HepG2 (cell line): ENCODE results near the gene GUCA2B. TPM values are rescaled to one million over a fixed set of nuclear protein-coding genes. Genes with fewer than 3 reads are reported as not detected.
A peak's percentile ranks its signal among the peaks of the same experiment; 100 is the strongest.

Experiments
- ATAC-seq: fragments of 200-7000 bp; cut with Tn5 transposase; 3 replicates; pipeline ENCODE4 v1.9.1; 2020; ENCODE audit warnings: mild to moderate bottlenecking, moderate library complexity
- BruUV-seq: library from RNA; stranded (reverse); fragments of 400-500 nt; replicated peaks from 2 replicates; lab custom pipeline; 2021; lab: Mats Ljungman, UMichigan
- CTCF ChIA-PET: fragments of 300-600 bp; formaldehyde crosslinking; extraction: SDS; loops from one replicate; lab custom pipeline; 2021; ENCODE audit warnings: low total read pairs, inconsistent platforms, low intra/inter-chr PET ratio; lab: Yijun Ruan, JAX
- POLR2A ChIA-PET: fragments of 350-600 bp; sonication (Branson Sonifier 250); formaldehyde crosslinking; loops from one replicate; lab custom pipeline; 2020; ENCODE audit warnings: antibody characterized with exemption, inconsistent platforms; lab: Yijun Ruan, JAX
- DNase-seq: peaks from one replicate; pipeline ENCODE4 v3.0.0-alpha.2; 2015; ENCODE audit warnings: low spot score
- FAIRE-seq: peaks from 3 replicates; lab custom pipeline; 2011; peaks lifted over from hg19 to GRCh38; lab: Jason Lieb, UNC
- H2AFZ ChIP-seq: one replicate; pipeline ENCODE4 v1.6.1; 2011; ENCODE audit warnings: low read length, inconsistent platforms
- H3K27ac ChIP-seq: fragments of 300-600 bp; 3 replicates; pipeline ENCODE4 v1.8.0; 2011; ENCODE audit warnings: mixed run types, mild to moderate bottlenecking, mixed read lengths, low read length, inconsistent platforms; ENCODE audit not compliant: insufficient read depth; ENCODE audit errors: extremely low read length
- H3K27me3 ChIP-seq, 2 experiments: fragments of 200-600 bp in 1 of 2; 2 replicates in 1 of 2; 3 replicates in 1 of 2; pipeline versions ENCODE4 v1.6.0 to v1.8.0; 2011; ENCODE audit warnings: low read length in 2 of 2, mild to moderate bottlenecking in 2 of 2, moderate library complexity in 2 of 2, inconsistent platforms in 1 of 2; ENCODE audit not compliant: insufficient read depth in 2 of 2, control insufficient read depth in 1 of 2
- H3K36me3 ChIP-seq, 2 experiments: fragments of 200-600 bp in 1 of 2; replicated peaks in 1 of 2; 2 replicates in 1 of 2; 3 replicates in 1 of 2; pipeline versions ENCODE4 v1.5.1 to v1.8.0; 2011; ENCODE audit warnings: low read length in 2 of 2, inconsistent platforms in 1 of 2; ENCODE audit not compliant: insufficient read depth in 2 of 2, control insufficient read depth in 1 of 2
- H3K4me1 ChIP-seq: 2 replicates; pipeline ENCODE4 v1.5.1; 2012; ENCODE audit warnings: low read length, inconsistent platforms; ENCODE audit not compliant: insufficient read depth
- H3K4me2 ChIP-seq: 2 replicates; pipeline ENCODE4 v1.6.0; 2011; ENCODE audit warnings: low read depth, low read length, inconsistent platforms
- H3K4me3 ChIP-seq, 3 experiments: fragments of 200-600 bp in 1 of 3; sonication (generic), shearing (Covaris generic) in 1 of 3; replicated peaks in 1 of 3; 2 replicates each; pipeline ENCODE4 v1.5.1; 2011 to 2016; ENCODE audit warnings: low read length in 3 of 3, inconsistent platforms in 2 of 3, low read depth in 2 of 3, mild to moderate bottlenecking in 2 of 3, control low read depth in 1 of 3, mixed read lengths in 1 of 3; ENCODE audit not compliant: insufficient read depth in 1 of 3
- H3K79me2 ChIP-seq: one replicate; pipeline ENCODE4 v1.6.1; 2011; ENCODE audit warnings: low read length, inconsistent platforms; ENCODE audit not compliant: insufficient read depth
- H3K9ac ChIP-seq: 2 replicates; pipeline ENCODE4 v1.6.0; 2011; ENCODE audit warnings: mild to moderate bottlenecking, low read depth, low read length, inconsistent platforms; ENCODE audit not compliant: insufficient read depth
- H3K9me3 ChIP-seq: 2 replicates; pipeline ENCODE4 v1.5.1; 2012; ENCODE audit warnings: mild to moderate bottlenecking, low read length
- H4K20me1 ChIP-seq: 2 replicates; pipeline ENCODE4 v1.6.0; 2011; ENCODE audit warnings: inconsistent platforms, mild to moderate bottlenecking, low read length, moderate library complexity; ENCODE audit not compliant: insufficient read depth
- HNRNPL ChIP-seq: fragments of 200-400 bp; formaldehyde crosslinking; IDR thresholded peaks from 2 replicates; pipeline ENCODE4 v1.6.1; 2017; ENCODE audit warnings: mild to moderate bottlenecking, low read depth, low read length
- MAFK ChIP-seq, 2 experiments: IDR thresholded peaks in 1 of 2; conservative IDR thresholded peaks in 1 of 2; 2 replicates each; pipeline ENCODE4 v1.6.1; 2011; ENCODE audit warnings: improper control_type of control experiment in 2 of 2, low read length in 2 of 2
- MYC ChIP-seq: sonication (generic); formaldehyde crosslinking; IDR thresholded peaks from 2 replicates; pipeline ENCODE4 v1.9.0; 2021; ENCODE audit warnings: missing genetic modification reagents, borderline replicate concordance
- NCOA2 ChIP-seq: sonication (generic); formaldehyde crosslinking; IDR thresholded peaks from 2 replicates; pipeline ENCODE4 v1.8.0; 2022; ENCODE audit warnings: inconsistent platforms
- ZNF430 ChIP-seq: sonication (generic); formaldehyde crosslinking; IDR thresholded peaks from 2 replicates; pipeline ENCODE4 v1.9.0; 2021; ENCODE audit warnings: mild to moderate bottlenecking, missing genetic modification reagents
- ZNF775 ChIP-seq: sonication (generic); formaldehyde crosslinking; IDR thresholded peaks from 2 replicates; pipeline ENCODE4 v1.4.0; 2020; ENCODE audit warnings: missing genetic modification reagents, mild to moderate bottlenecking, moderate library complexity, borderline replicate concordance
- WGBS: methylation state at CpG from one replicate; pipeline ENCODE4 v1.1.6; 2017; ENCODE audit warnings: low lambda C conversion rate; 5-methylcytosine and 5-hydroxymethylcytosine counted together
- in situ Hi-C: cut with HindIII; loops from 2 replicates; pipeline ENCODE4 v1.10.0; 2017; ENCODE audit warnings: low pct_unique_long_range_greater_than_20kb; ENCODE audit not compliant: extremely low pct_ligation_motif_present
- intact Hi-C: fragments of 100-400 bp; cut with micrococcal nuclease; formaldehyde crosslinking; loops from one replicate; pipeline ENCODE4 v1.10.0; 2022; ENCODE audit not compliant: unreplicated experiment
- polyA plus RNA-seq, 8 experiments: library from polyadenylated mRNA; depleted of rRNA in 3 of 8; stranded (reverse) in 7 of 8; unstranded in 1 of 8; fragments of >200 nt; fragmentation: Illumina TruSeq in 4 of 8; extraction: Trizol in 4 of 8; gene quantifications; 2 replicates each; pipeline versions ENCODE4 v1.2.1 to v1.2.3, GENCODE V29; 2011 to 2016; ENCODE audit warnings: low read depth in 4 of 8, missing spikeins in 1 of 8, mixed read lengths in 1 of 8; ENCODE audit not compliant: insufficient read depth in 1 of 8
- total RNA-seq, 5 experiments: library from RNA; depleted of rRNA; stranded (reverse); fragments of >200 nt; fragmentation: Illumina TruSeq; extraction: Trizol; gene quantifications; 2 replicates each; pipeline ENCODE4 v1.2.3, GENCODE V29; 2016; ENCODE audit warnings: low read depth in 1 of 5
- TF ChIP-seq, protein P1 (sequence below): sonication (generic); formaldehyde crosslinking; IDR thresholded peaks from 2 replicates; pipeline ENCODE4 v1.8.0; 2022; ENCODE audit warnings: mild to moderate bottlenecking, missing genetic modification reagents, moderate library complexity
- TF ChIP-seq, protein P2 (sequence below), 2 experiments: fragments of 450-650 bp in 1 of 2; sonication (generic) in 1 of 2; formaldehyde crosslinking in 1 of 2; IDR thresholded peaks; 2 replicates each; pipeline versions ENCODE4 v1.6.1 to v1.8.0; 2016 to 2022; ENCODE audit warnings: antibody characterized with exemption in 1 of 2, mild to moderate bottlenecking in 1 of 2, missing genetic modification reagents in 1 of 2

The GUCA2B gene
- total and polyA plus RNA-seq, 2 of the 13 experiments (the other 11 are each of a cell fraction or from before 2014, with no cell fraction given) = not detected

DNA sequence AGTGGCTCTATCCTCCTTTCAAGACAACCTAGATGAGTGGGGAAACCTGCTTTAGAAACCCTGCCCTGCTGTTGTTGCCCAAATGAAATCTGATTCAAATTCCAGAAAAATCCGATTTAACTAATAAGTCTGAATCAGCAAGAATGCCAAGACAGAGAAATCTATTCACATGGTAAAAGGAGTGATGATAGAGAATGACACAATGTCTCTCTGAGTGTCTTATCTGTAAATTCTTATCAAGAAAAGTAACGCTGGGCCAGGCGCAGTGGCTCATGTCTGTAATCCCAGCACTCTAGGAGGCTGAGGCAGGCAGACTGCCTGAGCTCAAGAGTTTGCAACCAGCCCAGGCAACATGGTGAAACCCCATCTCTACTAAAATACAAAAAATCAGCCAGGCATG lies 25.0 kb downstream of the GUCA2B start:
- no TSS peak for BruUV-seq
- in situ Hi-C loops (no loop called here), intact Hi-C loops (no loop called here)
- Histone ChIP-seq H3K4me2 (no peak overlapping the region), H3K4me1 (no peaks in the 10 kb centered on the region), H3K9ac (no peak overlapping the region), H3K4me3 (no peak overlapping the region), H3K27me3 (no peaks in the 10 kb centered on the region), H3K27ac (no peak overlapping the region), H3K36me3 (peaks cover 6 to 32% of the 10 kb centered on the region in 2 experiments; a peak in 3 of 5 replicates), H2AFZ (no peak overlapping the region), H3K9me3 (no peaks in the 10 kb centered on the region), H3K79me2 (no peaks in the 10 kb centered on the region), H4K20me1 (no peaks in the 10 kb centered on the region)
- peak in 1 of 2 experiments; percentile 24; a peak in 1 of 4 replicates for TF ChIP-seq MAFK (conservative IDR thresholded peaks at IDR 0.05 in 1 of 2, IDR thresholded peaks at IDR 0.05 in 1 of 2; ENCODE audit: low read length in 2 of 2)
- TF ChIP-seq, protein P1, sequence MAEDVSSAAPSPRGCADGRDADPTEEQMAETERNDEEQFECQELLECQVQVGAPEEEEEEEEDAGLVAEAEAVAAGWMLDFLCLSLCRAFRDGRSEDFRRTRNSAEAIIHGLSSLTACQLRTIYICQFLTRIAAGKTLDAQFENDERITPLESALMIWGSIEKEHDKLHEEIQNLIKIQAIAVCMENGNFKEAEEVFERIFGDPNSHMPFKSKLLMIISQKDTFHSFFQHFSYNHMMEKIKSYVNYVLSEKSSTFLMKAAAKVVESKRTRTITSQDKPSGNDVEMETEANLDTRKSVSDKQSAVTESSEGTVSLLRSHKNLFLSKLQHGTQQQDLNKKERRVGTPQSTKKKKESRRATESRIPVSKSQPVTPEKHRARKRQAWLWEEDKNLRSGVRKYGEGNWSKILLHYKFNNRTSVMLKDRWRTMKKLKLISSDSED (CRISPR knock-in tag) = no peak
- no peak for DNase-seq
- ChIA-PET POLR2A (no interaction called here), CTCF (no interaction called here)
- no peak for ATAC-seq
- no peak for FAIRE-seq
- 94% methylated on average over 3 of the region's 3 CpGs for WGBS

DNA sequence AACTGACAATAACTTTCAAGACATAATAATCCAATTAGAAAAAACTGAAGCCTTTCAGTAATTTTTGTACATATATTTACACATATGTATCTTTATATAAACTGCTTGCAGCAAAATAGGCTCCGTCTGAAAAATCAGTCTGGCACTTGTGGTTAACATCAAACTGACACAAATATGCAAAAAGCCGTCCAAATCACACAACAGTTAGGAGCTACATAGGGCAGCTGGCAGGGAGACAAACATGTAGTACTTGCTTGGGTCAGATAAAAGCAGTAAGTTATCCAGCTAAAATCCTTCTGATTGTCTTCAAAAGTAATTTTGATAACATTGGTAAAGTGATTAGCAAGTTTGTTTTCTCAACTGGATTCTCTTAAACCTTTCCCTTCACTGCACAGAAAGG lies 26.1 kb downstream of the GUCA2B start:
- POLR2A ChIA-PET = no interaction called here
- no peak for DNase-seq
- no peaks in the 10 kb centered on the region for H3K4me1 ChIP-seq
- no peak overlapping the region for H3K9ac ChIP-seq
- no peaks in the 10 kb centered on the region for H3K27me3 ChIP-seq
- no peak for ATAC-seq
- H3K27ac ChIP-seq = no peak overlapping the region
- H3K36me3 ChIP-seq = peaks cover 6 to 41% of the 10 kb centered on the region in 2 experiments; a peak in 3 of 5 replicates
- FAIRE-seq = no peak
- H3K9me3 ChIP-seq = no peaks in the 10 kb centered on the region
- intact Hi-C loops = no loop called here
- no TSS peak for BruUV-seq
- H4K20me1 ChIP-seq = no peaks in the 10 kb centered on the region
- H3K4me3 ChIP-seq = no peak overlapping the region
- CTCF ChIA-PET = no interaction called here
- in situ Hi-C loops = no loop called here
- H3K4me2 ChIP-seq = no peak overlapping the region
- 90% methylated on average over 2 of the region's 2 CpGs for WGBS
- no peaks in the 10 kb centered on the region for H3K79me2 ChIP-seq
- no peak overlapping the region for H2AFZ ChIP-seq
- TF ChIP-seq, protein P2, sequence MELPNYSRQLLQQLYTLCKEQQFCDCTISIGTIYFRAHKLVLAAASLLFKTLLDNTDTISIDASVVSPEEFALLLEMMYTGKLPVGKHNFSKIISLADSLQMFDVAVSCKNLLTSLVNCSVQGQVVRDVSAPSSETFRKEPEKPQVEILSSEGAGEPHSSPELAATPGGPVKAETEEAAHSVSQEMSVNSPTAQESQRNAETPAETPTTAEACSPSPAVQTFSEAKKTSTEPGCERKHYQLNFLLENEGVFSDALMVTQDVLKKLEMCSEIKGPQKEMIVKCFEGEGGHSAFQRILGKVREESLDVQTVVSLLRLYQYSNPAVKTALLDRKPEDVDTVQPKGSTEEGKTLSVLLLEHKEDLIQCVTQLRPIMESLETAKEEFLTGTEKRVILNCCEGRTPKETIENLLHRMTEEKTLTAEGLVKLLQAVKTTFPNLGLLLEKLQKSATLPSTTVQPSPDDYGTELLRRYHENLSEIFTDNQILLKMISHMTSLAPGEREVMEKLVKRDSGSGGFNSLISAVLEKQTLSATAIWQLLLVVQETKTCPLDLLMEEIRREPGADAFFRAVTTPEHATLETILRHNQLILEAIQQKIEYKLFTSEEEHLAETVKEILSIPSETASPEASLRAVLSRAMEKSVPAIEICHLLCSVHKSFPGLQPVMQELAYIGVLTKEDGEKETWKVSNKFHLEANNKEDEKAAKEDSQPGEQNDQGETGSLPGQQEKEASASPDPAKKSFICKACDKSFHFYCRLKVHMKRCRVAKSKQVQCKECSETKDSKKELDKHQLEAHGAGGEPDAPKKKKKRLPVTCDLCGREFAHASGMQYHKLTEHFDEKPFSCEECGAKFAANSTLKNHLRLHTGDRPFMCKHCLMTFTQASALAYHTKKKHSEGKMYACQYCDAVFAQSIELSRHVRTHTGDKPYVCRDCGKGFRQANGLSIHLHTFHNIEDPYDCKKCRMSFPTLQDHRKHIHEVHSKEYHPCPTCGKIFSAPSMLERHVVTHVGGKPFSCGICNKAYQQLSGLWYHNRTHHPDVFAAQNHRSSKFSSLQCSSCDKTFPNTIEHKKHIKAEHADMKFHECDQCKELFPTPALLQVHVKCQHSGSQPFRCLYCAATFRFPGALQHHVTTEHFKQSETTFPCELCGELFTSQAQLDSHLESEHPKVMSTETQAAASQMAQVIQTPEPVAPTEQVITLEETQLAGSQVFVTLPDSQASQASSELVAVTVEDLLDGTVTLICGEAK (IDR thresholded peaks at IDR 0.05) = no peak
- TF ChIP-seq, protein P2 (CRISPR knock-in tag; IDR thresholded peaks at IDR 0.05) = no peak
- TF ChIP-seq MYC (no peak), ZNF775 (no peak), HNRNPL (no peak), ZNF430 (CRISPR knock-in tag) (no peak), NCOA2 (CRISPR knock-in tag) (no peak)
